MG63 (cell line): ENCODE data around the gene PARG. TPM values are rescaled to one million over a fixed set of nuclear protein-coding genes. Genes with fewer than 3 reads are reported as not detected.
"Not testable (repeated sequence)": the region's sequence is repeated elsewhere in the genome, so short reads cannot be mapped to it uniquely, and the experiment has no call there.

Experiments
- DNase-seq: peaks from one replicate; pipeline ENCODE4 v3.0.0-alpha.2; 2020
- H3K27me3 ChIP-seq: fragments of 250-450 bp; sonication (Bioruptor Pico); 2 replicates; pipeline ENCODE4 v1.5.1; 2020; ENCODE audit warnings: mild to moderate bottlenecking, moderate library complexity
- H3K36me3 ChIP-seq: fragments of 250-450 bp; sonication (Bioruptor Pico); 2 replicates; pipeline ENCODE4 v1.5.1; 2020; ENCODE audit warnings: mild to moderate bottlenecking, moderate library complexity
- H3K4me3 ChIP-seq: fragments of 250-450 bp; sonication (Bioruptor Pico); 2 replicates; pipeline ENCODE4 v1.5.1; 2020; ENCODE audit warnings: mild to moderate bottlenecking, moderate library complexity
- H3K9me3 ChIP-seq: fragments of 250-450 bp; sonication (Bioruptor Pico); 2 replicates; pipeline ENCODE4 v1.5.1; 2020; ENCODE audit warnings: mild to moderate bottlenecking, moderate library complexity
- total RNA-seq: library from RNA; depleted of rRNA; stranded (reverse); fragments of >200 nt; shearing (Covaris generic); gene quantifications from 2 replicates; pipeline ENCODE4 v1.2.3, GENCODE V29; 2014; ENCODE audit warnings: low replicate concordance; rRNA removed

PARG gene
- 12.0 and 19.3 TPM in 2 replicates for total RNA-seq

DNA sequence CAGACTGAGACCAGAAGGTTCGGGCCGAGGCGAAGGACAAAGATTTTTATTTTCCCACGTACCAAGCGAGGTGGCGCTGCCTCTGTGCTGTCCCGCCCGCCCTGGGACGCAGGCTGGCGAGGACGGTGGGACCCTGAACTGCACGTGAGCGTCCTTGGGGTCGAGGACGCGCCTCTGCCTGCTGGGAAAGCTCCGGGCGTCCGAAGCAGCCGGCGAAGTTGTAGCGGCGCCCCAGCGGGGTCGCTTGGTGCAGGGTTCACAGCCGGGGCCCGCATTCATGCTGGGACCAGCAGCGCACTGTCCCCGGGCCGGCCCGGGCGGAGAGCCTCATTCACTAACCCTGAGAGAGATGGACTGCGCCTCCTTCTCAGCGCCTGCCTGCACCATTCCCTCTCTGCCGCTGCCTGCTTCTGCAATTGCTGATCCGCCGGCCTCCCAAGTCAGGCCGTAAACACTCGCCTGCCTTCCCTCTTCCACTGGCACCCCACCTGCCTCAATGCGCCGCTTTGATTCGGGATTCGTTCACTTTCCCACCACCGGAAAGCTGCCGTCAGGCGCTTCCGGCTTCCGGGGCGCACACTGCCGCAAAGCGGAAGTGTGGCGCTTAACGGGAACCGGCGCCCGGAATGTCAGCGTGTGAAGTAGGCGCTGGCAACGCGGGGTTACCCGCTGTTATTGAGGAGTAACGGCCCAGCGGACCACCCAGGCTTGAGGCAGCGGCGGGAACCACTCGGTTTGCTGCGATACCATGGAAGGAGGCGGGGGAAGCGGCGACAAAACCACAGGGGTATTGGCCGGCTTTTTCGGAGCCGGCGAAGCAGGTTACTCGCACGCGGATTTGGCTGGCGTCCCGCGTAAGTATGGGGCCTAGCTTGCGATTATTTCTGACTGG, at the start of gene PARG, which contains the start of gene TIMM23B:
TSS of gene PARG (minus strand) at position 581 of the 892 bp plus-strand sequence. CDS start at position 279, 302 bp downstream.
TSS of gene TIMM23B (plus strand) at position 607 of the 892 bp plus-strand sequence. CDS start at position 749, 142 bp downstream.
- not testable (repeated sequence) for H3K36me3 ChIP-seq, H3K27me3 ChIP-seq, H3K9me3 ChIP-seq
- H3K4me3 ChIP-seq = peak within 1 kb of the TSS; percentile 89
- DNase-seq = peak; percentile 86

DNA sequence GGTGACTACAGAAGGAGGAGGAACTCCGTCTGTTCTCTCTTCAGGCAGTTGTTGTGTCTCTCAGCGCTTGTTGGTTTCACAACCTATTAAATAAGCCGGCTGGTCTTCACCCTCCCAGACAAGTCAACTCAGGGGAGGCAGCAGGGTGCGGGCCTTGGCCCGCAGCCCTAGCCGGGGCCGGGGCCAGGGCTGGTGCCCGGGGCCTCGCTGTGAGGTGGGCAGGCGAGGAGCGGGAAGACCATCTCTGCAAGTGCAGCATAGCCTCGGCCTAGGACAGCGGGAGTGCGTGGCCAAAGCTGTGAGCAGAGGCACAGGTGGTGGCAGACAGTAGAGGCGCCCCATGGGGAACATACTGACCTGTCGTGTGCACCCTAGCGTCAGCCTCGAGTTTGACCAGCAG, 46.5 kb upstream of the PARG start, which contains the start of gene AGAP6:
TSS of gene AGAP6 (plus strand) at position 31 of the 400 bp plus-strand sequence. CDS start at position 341, 310 bp downstream.
- not testable (repeated sequence) for DNase-seq, H3K36me3 ChIP-seq, H3K4me3 ChIP-seq

DNA sequence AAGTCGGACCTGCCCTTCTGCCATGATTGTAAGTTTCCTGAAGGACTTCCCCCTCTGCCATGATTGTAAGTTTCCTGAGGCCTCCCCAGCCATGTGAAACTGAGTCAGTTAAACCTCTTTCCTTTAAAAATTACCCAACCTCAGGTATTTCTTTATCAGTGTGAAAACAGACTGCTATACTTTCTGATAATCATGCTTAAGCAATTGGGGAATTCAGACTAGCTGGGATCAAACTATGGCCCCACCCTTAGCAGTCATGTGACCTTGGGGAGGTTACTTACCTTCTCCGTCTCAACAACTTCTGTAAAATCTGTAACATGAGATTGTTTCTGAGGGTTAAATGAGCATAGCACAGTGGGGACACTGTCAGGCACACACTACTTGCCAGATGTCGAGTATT, 45.4 kb upstream of the PARG start:
- not testable (repeated sequence) for H3K9me3 ChIP-seq, H3K36me3 ChIP-seq, H3K4me3 ChIP-seq, DNase-seq, H3K27me3 ChIP-seq

More for the DNA sequence above, 46.5 kb upstream of the PARG start, which contains the start of gene AGAP6:
- H3K9me3 ChIP-seq, H3K27me3 ChIP-seq: not testable (repeated sequence)

DNA sequence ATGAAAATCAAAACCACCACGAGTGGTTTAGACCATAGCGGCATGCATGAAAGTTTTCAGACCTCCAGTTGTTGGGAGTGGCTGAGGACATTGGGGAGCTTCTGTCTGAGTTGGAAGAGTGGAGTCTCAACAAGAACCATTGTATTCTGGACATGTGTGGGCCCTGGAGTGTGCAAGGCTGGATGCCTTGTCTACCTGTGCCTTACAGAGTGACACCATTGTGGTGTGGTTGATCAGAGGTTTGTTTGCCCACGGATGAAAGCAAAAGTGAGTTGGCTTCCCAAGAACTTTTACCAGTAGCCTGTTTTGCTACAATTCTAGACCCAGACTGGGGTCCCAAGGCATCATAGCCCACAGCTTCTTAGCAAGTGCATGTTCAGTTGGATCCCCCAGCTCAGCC, 35.9 kb upstream of the PARG start:
- not testable (repeated sequence) for DNase-seq, H3K4me3 ChIP-seq

DNA sequence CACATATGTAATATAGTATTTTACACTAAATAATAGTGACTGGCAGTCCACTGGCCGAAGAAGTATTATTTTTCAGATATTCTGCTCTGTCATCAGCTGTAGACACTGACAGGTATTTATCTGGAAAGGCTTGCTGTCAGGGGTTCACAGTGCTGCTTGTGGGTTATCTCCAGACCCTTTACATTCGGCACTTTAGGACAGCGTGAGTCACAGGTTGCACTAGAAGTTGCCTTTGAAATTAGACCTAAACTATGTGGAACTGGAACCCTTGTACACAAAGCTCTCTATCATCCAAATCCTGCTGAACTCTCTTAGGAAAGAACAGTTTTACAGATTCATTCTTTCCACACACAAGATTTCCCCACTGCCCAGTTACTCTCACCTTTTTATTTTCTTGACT, 30.3 kb upstream of the PARG start:
- not testable (repeated sequence) for H3K36me3 ChIP-seq, DNase-seq, H3K27me3 ChIP-seq, H3K9me3 ChIP-seq, H3K4me3 ChIP-seq

More for the DNA sequence above, 35.9 kb upstream of the PARG start:
- H3K36me3 ChIP-seq, H3K27me3 ChIP-seq, H3K9me3 ChIP-seq: not testable (repeated sequence)

DNA sequence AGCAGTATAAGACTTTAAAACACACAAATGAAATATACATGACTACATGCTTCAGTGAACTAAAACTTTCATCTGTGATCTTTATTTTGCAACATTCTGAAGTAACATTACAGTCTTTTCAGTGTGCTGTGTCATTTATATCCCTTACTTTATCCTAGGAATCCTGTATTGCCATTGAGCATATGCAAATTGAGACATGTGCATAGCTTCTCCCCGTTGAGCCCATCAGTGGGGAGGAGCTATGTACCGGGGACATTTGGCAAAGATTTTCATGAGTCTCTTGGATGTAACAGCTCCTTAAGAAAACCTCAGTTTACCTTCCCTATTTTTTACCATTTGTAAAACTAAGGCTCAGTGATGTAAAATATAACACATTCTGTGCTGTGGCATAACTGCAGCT, 29.6 kb upstream of the PARG start:
- not testable (repeated sequence) for H3K4me3 ChIP-seq, H3K9me3 ChIP-seq, DNase-seq, H3K36me3 ChIP-seq, H3K27me3 ChIP-seq

DNA sequence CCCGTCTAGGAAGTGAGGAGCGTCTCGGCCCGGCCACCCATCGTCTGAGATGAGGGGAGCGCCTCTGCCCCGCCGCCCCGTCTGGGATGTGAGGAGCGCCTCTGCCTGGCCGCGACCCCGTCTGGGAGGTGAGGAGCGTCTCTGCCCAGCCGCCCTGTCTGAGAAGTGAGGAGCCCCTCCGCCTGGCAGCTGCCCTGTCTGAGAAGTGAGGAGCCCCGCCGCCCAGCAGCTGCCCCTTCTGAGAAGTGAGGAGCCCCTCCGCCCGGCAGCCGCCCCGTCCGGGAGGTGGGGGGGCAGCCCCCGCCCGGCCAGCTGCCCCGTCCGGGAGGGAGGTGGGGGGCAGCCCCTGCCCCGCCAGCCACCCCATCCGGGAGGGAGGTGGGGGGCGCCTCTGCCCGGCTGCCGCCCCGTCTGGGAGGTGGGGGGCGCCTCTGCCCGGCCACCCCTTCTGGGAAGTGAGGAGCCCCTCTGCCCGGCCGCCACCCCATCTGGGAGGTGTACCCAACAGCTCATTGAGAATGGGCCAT, 28.6 kb upstream of the PARG start:
- not testable (repeated sequence) for H3K4me3 ChIP-seq, H3K36me3 ChIP-seq, H3K27me3 ChIP-seq, H3K9me3 ChIP-seq, DNase-seq

DNA sequence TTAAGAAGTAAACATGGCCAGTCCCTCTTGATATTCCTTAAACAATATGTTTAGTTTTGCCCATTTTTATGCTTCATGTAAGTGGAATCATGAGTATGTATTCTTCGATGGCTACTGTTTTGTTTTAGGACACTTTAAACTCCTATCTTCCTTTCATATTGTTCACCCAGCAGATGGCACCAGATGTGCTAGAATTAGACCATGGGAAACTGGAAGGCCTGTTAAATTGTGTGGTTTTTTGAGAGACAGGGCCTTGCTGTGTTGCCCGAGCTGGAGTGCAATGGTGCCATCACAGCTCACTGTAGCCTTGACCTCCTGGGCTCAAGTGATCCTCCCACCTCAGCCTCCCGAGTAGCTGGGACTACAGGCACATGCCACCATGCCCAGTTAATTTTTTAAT, 11.3 kb upstream of the PARG start:
- peaks cover 17% of the 10 kb centered on the region for H3K36me3 ChIP-seq
- not testable (repeated sequence) for H3K4me3 ChIP-seq, H3K27me3 ChIP-seq, H3K9me3 ChIP-seq, DNase-seq

DNA sequence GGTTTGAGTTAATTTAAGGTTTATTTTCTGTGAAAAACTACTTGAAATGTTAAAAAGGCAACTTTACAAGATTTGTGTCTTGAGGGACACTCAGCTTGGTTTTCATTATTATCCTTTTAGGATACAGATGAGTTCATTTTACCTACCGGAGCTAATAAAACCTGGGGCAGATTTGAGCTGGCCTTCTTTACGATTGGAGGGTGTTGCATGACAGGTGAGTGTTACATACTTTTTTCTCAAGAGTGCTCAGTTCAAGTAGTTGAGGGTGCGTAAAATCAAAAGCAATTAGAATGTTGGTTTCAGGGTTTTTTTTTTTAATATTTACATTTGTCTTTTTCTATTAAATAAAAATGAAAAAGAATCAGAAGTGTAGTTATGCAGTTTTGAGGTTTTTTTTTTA, 10.2 kb upstream of the PARG start:
- H3K27me3 ChIP-seq, H3K9me3 ChIP-seq, H3K4me3 ChIP-seq, DNase-seq: not testable (repeated sequence)
- peaks cover 27% of the 10 kb centered on the region for H3K36me3 ChIP-seq

DNA sequence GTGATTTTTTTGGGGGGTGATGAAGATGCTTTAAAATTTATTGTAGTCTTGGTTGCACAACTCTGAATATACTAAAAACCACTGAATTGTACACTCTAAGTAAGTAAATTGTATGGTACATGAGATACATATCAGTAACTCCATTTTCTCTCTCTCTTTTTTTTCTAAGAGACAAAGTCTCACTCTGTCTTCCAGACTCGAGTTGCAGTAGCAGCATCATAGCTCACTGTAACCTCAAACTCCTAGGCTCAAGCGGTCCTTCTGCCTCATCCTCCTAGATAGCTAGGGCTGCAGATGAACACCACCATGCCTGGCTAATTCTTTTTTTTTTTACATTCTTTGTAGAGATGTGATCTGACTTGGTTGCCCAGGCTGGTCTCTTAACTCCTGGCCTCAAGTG, 6.9 kb upstream of the PARG start:
- DNase-seq, H3K9me3 ChIP-seq, H3K27me3 ChIP-seq, H3K4me3 ChIP-seq: not testable (repeated sequence)
- H3K36me3 ChIP-seq = peaks cover 23% of the 10 kb centered on the region

DNA sequence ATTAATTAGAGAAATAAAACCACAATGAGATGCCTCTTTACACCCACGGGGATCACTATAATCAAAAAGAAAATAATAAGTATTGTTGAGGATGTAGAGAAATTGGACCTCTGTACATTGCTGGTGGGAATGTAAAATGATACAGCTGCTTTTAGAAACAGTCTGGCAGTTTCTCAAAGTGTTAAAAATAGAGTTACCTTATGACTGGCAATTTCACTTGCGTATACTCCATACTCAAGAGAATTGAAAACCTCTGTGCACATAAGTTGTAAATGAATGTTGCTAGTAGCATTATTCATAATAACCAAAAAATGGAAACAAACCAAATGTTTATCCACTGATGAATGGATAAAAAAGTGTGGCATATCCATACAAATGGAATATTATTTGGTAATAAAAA, 6.3 kb upstream of the PARG start:
- H3K27me3 ChIP-seq, H3K9me3 ChIP-seq, H3K4me3 ChIP-seq, DNase-seq: not testable (repeated sequence)
- H3K36me3 ChIP-seq = peaks cover 22% of the 10 kb centered on the region

DNA sequence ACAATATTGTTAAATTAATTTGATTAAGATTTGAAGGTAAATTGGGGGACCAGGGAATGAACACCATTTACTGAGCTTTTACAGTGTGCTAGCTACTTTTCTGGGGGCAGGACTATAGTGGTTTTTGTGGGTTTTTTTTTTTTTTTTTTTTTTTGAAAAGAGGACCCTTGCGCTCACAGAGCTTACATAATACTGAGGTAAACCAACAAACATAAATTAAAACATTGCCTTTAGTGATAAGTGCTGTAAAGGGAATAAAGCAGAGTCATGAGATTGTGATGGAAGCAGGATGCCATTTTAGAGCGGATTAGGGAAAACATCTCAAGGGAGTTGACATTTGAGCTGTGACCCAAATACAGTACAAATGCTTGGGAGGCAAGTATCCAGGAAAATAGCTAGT, 1.8 kb upstream of the PARG start:
- H3K27me3 ChIP-seq, H3K9me3 ChIP-seq, H3K4me3 ChIP-seq, DNase-seq: not testable (repeated sequence)
- peaks cover 22% of the 10 kb centered on the region for H3K36me3 ChIP-seq

DNA sequence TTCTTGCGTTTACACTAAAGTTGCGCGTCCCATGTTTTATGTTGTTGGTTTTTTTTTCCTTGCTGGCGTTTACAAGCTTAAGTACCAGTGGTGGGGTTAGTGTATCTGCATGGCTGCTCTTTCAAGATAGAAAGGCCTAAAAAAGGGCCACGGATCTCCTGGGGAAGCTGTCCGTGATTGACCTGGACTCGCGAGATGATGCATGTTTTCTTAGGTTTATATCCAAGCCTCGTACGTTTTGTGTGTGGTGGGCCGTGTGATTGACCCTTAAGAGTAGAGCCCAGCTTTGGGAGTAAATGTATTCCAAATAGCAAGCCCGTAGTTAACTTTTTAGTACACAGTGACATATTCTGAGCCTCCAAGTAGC, 495 bp upstream of the PARG start:
- not testable (repeated sequence) for H3K9me3 ChIP-seq, DNase-seq, H3K27me3 ChIP-seq
- H3K36me3 ChIP-seq = peaks cover 12% of the 10 kb centered on the region
- peak overlapping the region; percentile 89 for H3K4me3 ChIP-seq

DNA sequence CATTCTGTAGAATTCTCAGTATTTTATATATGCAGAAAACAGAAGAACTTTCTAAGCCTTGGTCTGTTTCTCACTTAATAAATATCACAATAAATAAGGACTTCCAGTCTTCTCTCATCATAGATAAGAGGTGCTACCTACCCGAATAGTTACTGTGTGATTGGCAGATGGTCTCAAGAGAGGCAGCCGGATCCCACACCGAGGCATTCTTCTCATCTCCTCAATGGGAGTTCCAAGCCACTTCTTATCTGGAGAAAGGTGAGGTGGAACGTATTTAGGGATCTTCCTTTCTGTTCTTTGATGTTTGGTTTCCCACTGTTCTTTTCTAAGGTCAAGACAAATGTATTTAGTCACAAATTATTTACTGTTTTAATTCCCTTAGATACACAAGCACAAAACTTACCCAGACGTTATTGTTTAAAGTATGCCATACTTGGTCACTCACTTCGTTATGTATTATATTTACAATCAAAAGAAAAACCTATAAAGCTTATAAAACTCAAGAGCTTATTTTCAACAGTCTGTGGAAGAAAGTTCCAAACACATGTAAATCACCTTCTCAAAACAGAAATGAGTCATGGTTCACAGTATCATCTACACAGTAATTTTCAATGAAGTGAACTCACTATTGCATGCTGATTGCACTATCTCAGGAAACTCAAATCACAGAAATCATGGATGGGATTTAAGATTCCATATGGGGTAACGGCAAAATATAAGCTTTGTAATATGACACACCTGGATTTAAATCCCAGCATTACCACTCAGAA, 9.7 kb downstream of the PARG start:
- not testable (repeated sequence) for H3K27me3 ChIP-seq, H3K36me3 ChIP-seq

DNA sequence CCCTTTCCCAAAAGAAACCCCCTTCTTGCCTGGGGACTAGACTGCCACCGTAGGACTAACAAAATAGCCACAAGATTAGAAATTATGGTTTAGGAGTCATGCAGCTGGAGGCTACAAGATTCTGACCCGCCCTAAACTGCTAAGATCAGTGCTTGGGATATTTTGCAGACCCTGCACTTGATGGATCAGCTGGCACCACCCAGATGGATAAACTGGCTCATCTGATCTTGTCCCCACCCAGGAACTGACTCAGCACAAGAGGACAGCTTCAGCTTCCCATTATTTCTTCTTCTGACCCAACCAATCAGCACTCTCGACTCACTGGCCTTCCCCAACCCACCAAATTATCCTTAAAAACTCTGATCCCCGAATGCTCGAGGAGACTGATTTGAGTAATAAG, 10.6 kb downstream of the PARG start:
- H3K27me3 ChIP-seq, H3K4me3 ChIP-seq, DNase-seq, H3K36me3 ChIP-seq, H3K9me3 ChIP-seq: not testable (repeated sequence)

More for the DNA sequence above, 9.7 kb downstream of the PARG start:
- not testable (repeated sequence) for DNase-seq, H3K9me3 ChIP-seq, H3K4me3 ChIP-seq

DNA sequence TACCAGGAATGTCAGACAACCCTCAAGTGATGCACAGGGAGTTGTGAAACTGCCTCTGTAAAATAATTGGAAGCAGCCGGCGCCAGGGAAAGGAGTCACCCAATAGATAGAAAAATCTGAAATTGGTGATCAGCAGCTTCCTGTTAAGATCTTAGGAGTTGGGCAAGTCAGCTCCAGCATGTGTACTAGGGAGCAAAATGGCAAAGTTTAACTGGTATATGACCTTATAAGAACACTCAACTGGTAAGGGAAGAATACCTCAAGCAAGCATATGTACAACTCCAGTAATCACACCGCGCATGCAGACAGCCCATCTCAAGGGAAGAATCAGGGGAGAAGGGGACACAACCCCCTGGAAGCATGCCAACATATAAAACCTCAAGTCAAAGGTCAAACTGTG, 18.3 kb downstream of the PARG start:
- not testable (repeated sequence) for H3K9me3 ChIP-seq, H3K36me3 ChIP-seq, H3K4me3 ChIP-seq, H3K27me3 ChIP-seq, DNase-seq

DNA sequence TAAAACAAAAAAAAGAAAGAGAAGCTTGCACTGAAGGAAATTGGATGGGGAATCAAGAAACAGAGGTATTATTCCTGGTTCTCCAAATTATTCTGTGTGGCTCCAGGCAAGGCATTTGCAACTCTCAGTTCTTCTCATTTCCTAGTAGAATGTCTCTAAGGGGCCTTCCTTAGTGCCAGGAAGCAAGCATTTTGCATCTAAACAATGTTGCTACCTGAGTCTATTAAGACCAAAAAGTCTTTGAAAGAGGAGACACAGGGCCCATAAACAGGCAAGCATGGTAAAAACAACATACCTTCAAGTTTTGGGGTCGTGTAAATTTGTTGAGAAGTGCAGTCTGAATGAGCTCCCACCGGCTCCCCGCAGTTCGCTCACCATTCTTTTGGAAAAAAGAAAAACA, 19.8 kb downstream of the PARG start:
- not testable (repeated sequence) for DNase-seq, H3K36me3 ChIP-seq, H3K4me3 ChIP-seq, H3K27me3 ChIP-seq, H3K9me3 ChIP-seq
